GDM1 (cell line): ENCODE measurements around the gene SLC6A6.

Source experiments
- DNase-seq: peaks from one replicate; lab custom pipeline; 2025; lab: John Stamatoyannopoulos, UW

Gene SLC6A6

DNA sequence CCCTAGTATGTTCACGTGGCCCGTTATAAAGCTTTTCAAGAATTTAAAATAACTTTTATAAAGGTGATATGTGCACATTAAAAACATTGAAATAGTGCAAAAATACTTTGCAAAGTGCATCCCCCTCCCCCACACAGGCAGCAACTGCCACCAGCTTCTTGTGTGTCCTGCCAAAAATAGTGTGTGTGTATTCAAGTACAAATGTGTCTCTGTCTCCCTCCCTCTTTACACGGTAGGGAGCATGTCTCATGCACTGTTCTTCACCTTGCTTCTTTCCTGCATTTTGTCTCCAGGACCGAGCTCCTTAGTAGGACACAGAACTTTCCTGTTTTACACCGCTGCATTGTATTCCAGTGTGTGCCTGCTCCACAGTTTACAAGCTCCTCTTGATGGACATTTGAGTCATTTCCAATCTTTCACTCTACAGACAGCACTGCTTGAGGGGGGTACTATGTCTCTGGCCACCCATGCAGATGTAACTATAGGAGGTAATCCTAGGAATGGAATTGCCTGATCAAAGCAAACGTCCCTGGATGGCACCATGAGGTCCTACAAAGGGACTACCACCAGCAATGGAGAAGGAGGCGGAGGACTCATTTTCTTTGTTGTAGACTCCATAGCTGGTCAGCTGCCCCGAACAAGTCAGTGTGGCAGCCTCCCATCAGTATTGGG, 52.4 kb downstream of the SLC6A6 start:
- DNase-seq: no peak

DNA sequence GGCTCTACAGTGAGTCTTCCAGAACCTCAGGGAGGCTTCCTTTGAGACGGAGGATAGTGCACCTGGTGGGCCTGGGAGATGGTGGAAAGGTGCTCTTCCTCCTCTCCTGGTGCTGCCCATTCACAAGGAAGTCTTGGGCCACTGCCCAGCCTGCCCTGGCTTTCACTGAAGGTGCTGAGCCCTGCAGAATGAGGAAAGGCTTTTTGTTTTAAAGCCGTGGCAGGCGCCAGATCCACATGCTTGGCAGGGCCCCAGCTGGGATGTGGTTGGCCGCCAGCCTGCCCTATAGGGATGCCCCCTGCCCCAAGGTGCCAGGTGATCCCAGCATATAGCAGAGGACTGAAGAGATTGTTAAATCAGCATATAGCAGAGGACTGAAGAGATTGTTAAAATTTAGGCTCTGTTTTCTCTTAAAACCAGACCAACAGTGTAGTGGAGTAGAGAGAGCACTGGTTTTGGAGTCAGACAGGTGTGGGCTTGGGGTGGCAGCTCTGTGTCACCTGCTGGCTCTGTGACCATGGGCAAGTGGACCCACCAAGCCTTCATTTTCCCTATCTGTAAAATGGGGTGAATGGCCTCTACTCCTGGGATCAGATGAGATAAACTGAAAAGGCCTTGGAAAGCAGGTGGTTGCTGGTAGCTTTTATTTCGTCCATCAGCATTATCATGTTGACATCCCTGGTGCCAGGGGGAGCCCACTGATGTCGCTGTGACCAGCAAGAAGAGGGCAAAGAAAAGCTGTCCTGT, 53.3 kb downstream of the SLC6A6 start:
- no peak for DNase-seq

DNA sequence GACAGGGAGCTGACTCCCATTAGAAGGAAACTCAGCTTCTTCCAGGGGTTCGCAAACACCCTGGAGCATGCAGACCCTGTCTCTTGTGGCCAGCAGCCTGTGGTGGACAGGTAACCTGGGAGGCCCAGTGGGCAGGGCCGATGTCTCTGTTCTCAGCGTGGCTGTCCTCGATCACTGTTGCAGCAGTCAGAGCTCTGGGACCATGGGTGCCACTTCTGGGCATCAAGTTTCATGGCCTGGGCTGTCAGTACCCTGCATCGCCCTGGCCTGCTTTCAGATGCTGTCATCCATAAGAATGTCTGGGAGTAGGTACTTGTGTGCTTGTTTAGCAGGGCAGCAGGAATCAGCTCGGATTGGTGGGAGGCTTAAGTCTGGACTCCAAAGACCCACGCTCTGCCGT, 54.4 kb downstream of the SLC6A6 start:
- no peak for DNase-seq

- DNase-seq: no peak
Observed at GRCh38 chr3:14457481-14457880, 55.1 kb downstream of the SLC6A6 start.

GRCh38 chr3:14457999-14458398, 55.6 kb downstream of the SLC6A6 start:
- DNase-seq: no peak

DNA sequence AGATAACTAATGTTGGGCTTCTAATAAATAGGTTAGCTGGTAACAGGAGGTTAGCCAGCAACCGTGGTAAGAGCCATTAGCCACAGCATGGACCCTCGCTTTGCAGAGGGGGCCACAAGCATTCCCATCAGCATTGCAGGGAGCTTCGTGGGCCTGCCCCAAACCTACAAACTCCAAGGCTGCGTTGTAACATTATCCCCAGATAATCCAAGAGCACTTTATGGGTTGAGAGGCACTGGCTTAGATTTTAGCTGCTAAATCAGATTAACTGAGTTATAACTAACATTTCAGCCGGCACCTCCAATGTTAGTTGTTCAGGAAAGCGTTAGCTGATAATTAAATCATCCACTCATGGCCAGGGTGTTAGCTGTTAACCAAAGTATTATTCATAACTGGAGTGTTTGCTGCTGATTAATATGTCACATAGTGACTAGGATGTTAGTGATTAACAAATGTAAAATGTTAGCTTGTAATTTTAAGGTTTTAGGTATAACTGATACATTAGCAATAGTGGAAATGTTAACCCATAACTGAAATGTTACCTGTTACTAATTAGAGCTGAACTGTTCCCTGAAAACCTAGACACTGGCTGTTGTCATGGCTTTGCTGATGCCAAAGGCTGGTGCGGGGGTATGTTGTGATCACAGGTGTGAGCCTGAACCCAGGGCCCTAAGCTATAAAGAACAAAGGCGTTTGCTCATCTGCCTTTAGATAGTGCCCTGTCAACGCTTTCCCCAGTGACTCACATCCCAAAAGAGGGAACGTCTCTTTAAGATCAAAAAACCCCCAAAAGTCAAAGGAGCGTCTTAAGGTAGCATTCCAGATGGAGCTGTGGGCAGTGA, 56.2 kb downstream of the SLC6A6 start:
- no peak for DNase-seq

DNA sequence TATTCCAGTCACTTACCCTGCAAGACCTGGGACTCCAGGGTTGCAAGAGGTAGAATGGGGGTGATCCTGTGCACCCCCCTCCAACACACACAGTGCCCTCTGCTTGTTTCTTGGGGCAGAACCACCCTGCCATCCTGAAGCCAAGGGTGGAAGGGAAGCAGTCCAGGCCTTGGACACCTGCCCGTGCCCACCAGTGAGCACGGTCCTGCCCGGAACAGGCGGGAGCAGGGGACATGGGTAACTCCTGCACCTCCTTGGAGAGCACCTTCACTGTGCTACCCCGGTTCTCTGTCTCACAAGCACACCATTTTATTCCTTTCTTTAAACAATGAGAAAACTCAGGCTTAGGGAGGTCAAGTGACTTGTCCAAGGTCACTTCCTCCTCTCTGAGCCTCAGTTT, 57.0 kb downstream of the SLC6A6 start:
- DNase-seq: no peak

- no peak for DNase-seq
Observed at GRCh38 chr3:14459787-14460186, 57.4 kb downstream of the SLC6A6 start.

DNA sequence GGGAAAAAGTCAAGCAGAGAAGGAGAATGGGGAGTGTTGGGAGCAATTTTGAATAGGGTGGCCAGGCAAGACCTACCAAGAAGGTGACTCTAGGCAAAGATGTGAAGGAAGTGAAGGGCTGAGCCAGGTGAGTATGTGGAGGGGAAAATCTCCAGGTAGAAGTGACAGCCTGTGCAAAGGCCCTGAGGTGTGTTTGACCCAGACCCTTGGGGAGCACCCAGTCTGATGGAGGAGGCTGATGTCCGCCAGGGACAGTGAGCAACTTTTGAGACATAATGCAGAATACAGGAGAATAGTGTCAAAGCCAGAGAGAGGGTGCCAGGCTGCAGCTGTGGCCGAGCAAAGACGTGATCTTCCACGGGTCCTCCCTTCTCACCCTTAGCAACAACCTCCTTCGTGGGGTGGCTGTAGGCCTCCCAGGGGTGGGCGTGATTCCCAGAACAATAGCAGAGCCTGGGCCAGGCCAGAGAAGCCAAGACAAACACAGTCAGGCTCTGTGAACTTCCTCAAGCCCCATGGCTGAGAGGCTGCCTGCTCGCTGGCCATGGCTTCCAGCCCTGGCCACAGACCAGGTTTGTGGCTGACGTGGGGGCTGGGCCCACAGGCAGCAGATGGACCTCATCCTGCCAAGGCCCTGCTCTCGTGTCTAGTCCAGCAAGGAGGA, 58.1 kb downstream of the SLC6A6 start:
- no peak for DNase-seq

- no peak for DNase-seq
Observed at GRCh38 chr3:14461006-14461747, 58.8 kb downstream of the SLC6A6 start.

GRCh38 chr3:14461748-14462324, 59.4 kb downstream of the SLC6A6 start:
- DNase-seq: peak; percentile 12

GRCh38 chr3:14462738-14463137, 60.3 kb downstream of the SLC6A6 start:
- no peak for DNase-seq

DNA sequence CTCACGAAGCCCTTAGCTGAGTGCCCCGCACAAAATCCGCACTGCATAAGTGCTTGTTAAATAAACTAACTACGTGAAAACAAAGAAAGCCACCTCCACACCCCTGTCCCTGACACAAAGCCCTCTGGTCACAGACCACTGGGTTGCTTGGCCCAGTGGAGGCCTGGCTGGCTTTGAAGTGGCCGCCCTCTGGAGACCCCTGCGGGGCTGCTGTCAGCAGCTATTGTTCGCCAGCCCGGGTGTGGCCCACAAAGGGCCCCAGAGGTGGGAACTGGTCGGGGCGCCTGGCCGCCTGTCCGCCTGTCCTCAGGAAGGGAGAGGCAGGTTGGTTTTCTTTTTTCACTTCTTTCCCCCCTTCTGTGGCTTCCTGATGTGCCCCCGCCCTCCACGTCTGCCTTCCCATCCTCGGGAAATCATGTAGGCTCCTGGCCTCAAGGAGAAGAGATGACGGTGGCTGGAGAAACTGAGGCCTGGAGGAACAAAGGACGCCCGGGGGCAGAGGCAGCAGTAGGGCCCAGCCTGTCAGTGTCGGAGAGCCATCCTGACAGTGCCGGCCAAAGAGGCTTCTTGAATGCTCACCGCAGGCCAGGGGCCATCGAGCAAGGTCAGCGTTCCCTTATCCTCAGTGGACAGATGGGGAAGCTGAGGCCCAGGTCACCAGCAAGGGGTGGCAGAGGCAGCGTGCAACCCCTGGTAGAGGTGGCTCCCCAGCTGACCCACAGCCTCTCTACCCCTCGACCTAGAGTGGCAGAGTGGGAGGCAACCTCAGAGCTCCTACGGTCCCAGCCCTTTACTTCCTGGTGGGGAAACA, 61.1 kb downstream of the SLC6A6 start:
- DNase-seq: no peak

- DNase-seq: no peak
Observed at GRCh38 chr3:14464141-14464465, 61.7 kb downstream of the SLC6A6 start.

DNA sequence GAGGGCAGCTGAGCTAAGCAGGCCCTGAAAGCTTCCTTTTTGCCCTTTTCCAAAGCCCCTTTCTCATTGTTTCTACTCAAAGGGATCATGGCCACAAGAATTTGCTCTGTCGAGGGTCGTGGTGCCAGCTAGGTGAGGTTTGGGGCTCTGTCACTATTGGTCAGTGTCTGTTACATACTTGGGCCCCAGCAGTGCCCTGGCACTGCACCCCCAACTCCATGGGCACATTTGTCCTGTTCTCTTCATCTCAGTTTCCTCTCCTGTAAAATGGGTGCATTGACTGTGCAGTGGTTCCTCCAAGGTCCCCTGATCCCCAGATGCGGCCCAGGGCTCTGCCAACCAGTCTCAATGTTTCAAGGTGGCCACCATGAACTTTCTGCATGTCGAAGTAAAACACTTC, 62.1 kb downstream of the SLC6A6 start:
- no peak for DNase-seq

DNA sequence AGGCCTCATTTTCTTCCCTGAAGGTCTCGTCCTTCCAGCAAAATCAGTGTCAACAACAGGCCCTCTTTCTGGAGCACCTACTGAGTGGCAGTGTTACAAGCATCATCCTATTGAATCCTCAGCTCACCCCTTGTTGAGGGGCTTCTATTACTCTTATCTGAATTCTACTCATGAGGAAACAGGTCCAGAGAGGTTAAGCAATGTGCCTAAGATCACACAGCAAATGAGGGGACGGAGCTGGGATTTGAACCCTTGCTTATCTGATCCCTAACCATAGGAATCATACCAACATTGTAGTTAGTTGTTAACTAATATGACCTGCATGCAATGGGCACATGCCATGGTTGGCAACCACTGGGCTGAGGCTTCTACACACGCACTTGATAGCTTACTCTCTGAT, 63.0 kb downstream of the SLC6A6 start:
- no peak for DNase-seq

GRCh38 chr3:14466179-14466903, 63.9 kb downstream of the SLC6A6 start:
- no peak for DNase-seq

DNA sequence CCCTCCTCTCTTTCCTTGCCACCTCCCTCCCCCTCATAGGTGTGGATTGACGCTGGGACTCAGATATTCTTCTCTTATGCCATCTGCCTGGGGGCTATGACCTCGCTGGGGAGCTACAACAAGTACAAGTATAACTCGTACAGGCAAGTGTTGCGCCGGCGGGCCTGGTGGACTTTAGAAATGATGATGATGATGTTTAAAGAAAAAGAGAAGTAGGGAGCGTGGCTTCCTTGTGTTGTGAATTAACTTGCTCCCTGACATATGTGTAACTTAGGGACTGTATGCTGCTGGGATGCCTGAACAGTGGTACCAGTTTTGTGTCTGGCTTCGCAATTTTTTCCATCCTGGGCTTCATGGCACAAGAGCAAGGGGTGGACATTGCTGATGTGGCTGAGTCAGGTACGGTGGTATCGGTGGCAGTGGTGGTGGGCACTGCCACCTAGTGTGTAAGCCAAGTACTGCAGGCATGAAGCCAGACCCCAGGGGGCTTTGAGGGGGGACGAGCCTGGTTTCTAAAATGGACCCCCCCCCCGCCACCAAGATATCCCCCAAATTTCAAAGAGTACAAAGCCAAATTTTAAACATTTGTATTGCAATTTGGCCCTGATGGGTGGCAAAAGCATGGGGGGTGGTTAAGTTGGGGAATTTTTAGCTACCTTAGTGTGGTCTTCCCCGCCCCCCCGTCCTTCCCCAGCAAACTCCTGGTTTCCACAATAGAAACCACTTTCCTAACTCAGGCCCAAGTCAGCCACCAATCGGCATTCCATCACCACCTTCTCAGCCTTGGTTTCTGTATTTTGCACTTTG, 65.6 kb downstream of the SLC6A6 start:
- peak; percentile 21 for DNase-seq

GRCh38 chr3:14468621-14468981, 66.2 kb downstream of the SLC6A6 start:
- DNase-seq: no peak
